ENCODE results near the gene ZFYVE1. TPM values are rescaled to one million over a fixed set of nuclear protein-coding genes. Genes with fewer than 3 reads are reported as not detected.

ZFYVE1 gene
- total and polyA plus RNA-seq, 12 donors = 4.9 to 19.5 (median 13.8) TPM

DNA sequence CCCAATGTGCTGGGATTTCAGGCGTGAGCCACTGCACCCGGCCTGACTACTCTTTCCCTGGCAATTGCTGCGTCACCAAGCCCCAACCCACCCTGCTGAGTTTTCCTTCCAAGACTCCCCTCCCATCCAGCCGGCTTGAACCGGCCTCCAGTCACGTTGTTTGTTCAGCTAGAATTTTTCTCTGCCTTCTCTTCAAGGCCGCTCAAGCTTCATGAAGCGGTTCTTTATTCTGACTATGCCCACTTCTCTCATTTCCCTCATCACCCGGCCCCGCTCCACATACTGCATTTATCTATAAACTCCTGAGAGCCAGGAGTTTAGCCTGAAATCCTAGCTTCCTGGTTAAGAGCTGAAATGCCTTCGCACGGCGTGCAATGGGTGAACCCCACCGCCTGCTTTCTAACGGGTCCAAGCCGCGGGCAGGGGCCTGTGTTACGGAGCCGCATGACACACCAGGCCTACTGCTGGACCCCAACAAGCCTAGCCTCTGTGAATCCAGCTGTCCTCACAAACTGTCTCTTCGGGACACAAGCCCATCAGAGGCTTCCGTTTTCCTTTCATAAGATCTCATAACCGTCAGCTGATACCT lies 101.6 kb downstream of the ZFYVE1 start:
- intact Hi-C loops (cut with DNase I) = no loop called here
- peak overlapping the region in 2 of 10 donors; percentile 48 to 69 for H3K27ac ChIP-seq

DNA sequence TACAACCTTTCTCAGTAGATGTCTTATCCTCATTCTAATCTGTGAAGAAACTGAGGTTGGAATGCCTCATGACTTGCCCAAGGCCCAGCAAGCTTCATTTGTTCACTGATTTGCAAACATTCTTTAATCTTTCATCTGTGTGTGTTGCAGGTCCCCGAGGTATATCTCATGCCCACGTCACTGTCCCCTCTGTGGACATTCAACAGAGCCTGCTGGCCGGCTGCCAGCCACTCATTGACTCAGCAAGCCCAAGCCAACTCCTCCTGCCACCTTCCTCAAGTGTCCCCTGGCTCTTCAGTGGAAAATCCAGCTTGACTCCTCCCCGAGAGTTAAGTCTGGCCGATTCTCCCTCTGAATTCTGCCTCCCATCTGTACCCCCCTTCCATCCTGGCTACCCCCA lies 102.6 kb downstream of the ZFYVE1 start:
- WGBS, 2 donors = 32 to 38% methylated on average over 5 of the region's 5 CpGs
- Histone ChIP-seq H3K4me3 (no peak overlapping the region), H3K4me1 (peaks cover 0 to 23% (median 12%) of the 10 kb centered on the region in 9 donors), H3K36me3 (no peaks in the 10 kb centered on the region), H3K27me3 (peaks cover 0 to 10% (median 0%) of the 10 kb centered on the region in 7 donors), H3K27ac (no peak overlapping the region), H3K9me3 (no peaks in the 10 kb centered on the region)
- ATAC-seq (peak in 2 of 8 donors; percentile 43 to 54), DNase-seq (peak; percentile 41 to 70)
- TF ChIP-seq, protein P1, sequence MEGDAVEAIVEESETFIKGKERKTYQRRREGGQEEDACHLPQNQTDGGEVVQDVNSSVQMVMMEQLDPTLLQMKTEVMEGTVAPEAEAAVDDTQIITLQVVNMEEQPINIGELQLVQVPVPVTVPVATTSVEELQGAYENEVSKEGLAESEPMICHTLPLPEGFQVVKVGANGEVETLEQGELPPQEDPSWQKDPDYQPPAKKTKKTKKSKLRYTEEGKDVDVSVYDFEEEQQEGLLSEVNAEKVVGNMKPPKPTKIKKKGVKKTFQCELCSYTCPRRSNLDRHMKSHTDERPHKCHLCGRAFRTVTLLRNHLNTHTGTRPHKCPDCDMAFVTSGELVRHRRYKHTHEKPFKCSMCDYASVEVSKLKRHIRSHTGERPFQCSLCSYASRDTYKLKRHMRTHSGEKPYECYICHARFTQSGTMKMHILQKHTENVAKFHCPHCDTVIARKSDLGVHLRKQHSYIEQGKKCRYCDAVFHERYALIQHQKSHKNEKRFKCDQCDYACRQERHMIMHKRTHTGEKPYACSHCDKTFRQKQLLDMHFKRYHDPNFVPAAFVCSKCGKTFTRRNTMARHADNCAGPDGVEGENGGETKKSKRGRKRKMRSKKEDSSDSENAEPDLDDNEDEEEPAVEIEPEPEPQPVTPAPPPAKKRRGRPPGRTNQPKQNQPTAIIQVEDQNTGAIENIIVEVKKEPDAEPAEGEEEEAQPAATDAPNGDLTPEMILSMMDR (IDR thresholded peaks at IDR 0.05) = no peak
- intact Hi-C loops (cut with DNase I) = no loop called here

More for the DNA sequence above, 101.6 kb downstream of the ZFYVE1 start:
- no peaks in the 10 kb centered on the region for H3K9me3 ChIP-seq
- H3K4me1 ChIP-seq = peaks cover 0 to 23% (median 12%) of the 10 kb centered on the region in 9 donors
- TF ChIP-seq, protein P1 (IDR thresholded peaks at IDR 0.05) = no peak
- H3K36me3 ChIP-seq = no peaks in the 10 kb centered on the region
- whole genome bisulfite sequencing, 2 donors = 88 to 91% methylated on average over 21 to 22 of the region's 22 CpGs
- peak overlapping the region in 5 of 10 donors; percentile 74 to 84 (median 80) for H3K4me3 ChIP-seq
- no peak for ATAC-seq
- H3K27me3 ChIP-seq = peaks cover 0 to 6% (median 0%) of the 10 kb centered on the region in 7 donors
- DNase-seq = no peak

DNA sequence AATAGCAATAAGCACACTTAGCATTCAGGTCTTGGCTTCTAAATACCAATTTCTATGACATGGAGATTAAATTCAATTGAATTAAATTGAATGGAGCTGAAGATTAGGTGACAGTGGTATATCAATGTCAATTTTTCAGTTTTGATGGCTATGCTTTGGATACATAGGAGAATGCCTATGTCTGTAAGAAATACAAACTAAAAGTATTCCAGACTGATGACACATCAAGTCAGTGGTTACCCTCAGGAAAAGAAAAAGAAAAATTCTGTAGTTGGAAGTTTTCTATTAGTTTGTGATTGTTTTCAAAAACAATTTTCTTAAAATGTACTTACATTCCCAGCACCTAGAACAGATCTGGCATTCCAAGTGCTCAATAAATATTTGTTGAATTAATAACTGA lies 105.5 kb downstream of the ZFYVE1 start:
- Histone ChIP-seq H3K4me1 (peaks cover 0 to 10% (median 0%) of the 10 kb centered on the region in 9 donors), H3K9me3 (no peaks in the 10 kb centered on the region), H3K4me3 (no peak overlapping the region), H3K27me3 (peaks cover 0 to 23% (median 0%) of the 10 kb centered on the region in 7 donors), H3K36me3 (no peaks in the 10 kb centered on the region), H3K27ac (no peak overlapping the region)
- TF ChIP-seq, protein P1 (IDR thresholded peaks at IDR 0.05) = no peak
- DNase-seq (no peak), ATAC-seq (no peak)
- intact Hi-C loops (cut with DNase I) = no loop called here

DNA sequence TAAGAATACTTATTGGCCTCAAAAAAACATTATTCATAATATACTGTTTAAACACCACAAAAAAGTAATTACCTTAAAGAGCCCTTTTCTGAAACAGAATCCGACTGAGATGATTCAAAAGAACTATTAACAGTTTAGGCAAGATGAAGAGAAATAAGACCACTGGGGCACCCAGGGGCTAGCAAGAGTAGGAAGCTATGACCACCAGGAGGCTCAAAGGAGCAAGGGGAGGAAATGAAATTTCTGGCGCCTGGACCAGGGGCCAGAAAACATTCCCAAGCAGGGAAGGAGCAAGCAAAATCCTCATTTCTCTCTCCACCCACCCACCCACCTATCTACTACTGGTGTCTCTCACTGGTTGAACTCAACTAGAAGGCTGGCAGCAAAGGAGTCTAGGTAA lies 106.9 kb downstream of the ZFYVE1 start:
- Histone ChIP-seq H3K4me3 (no peak overlapping the region), H3K4me1 (peaks cover 0 to 6% (median 0%) of the 10 kb centered on the region in 9 donors), H3K9me3 (no peaks in the 10 kb centered on the region), H3K36me3 (no peaks in the 10 kb centered on the region), H3K27me3 (peaks cover 0 to 23% (median 0%) of the 10 kb centered on the region in 7 donors), H3K27ac (no peak overlapping the region)
- intact Hi-C loops (cut with DNase I) = no loop called here
- TF ChIP-seq, protein P1 (IDR thresholded peaks at IDR 0.05) = no peak
- DNase-seq = no peak
- 84 to 86% methylated on average over 2 of the region's 2 CpGs for WGBS, 2 donors
- ATAC-seq = no peak

Other genes with a start within 250 kb of the ZFYVE1 start
- 10 to 100 TPM; 23.2 to 52.3 (median 43.5) TPM for gene DPF3, start 133.0 kb downstream of the ZFYVE1 start, total RNA-seq
- gene DPF3, start 133.0 kb downstream of the ZFYVE1 start, polyA plus RNA-seq = 10 to 100 TPM in 1 of 2 donors, 1 to 10 TPM in 1; 3.8 to 18.1 TPM
- gene DCAF4, start 100.6 kb downstream of the ZFYVE1 start, total RNA-seq = 1 to 10 TPM; 3.8 to 8.9 (median 6.4) TPM
- gene DCAF4, start 100.6 kb downstream of the ZFYVE1 start, polyA plus RNA-seq = 1 to 10 TPM; 2.2 to 6.5 TPM
- 10 to 100 TPM; 35.1 to 43.3 (median 39.9) TPM for gene RBM25, start 31.4 kb upstream of the ZFYVE1 start, total RNA-seq
- 10 to 100 TPM; 13.5 to 51.4 TPM for gene RBM25, start 31.4 kb upstream of the ZFYVE1 start, polyA plus RNA-seq
- gene PSEN1, start 109.4 kb upstream of the ZFYVE1 start, total RNA-seq = 10 to 100 TPM; 19.9 to 33.7 (median 24.9) TPM
- 10 to 100 TPM; 13.2 to 15.5 TPM for gene PSEN1, start 109.4 kb upstream of the ZFYVE1 start, polyA plus RNA-seq
- 1 to 10 TPM in 7 of 10 donors, under 1 TPM in 3; 0.67 to 3.8 (median 1.8) TPM for gene PAPLN, start 210.4 kb upstream of the ZFYVE1 start, total RNA-seq
- gene PAPLN, start 210.4 kb upstream of the ZFYVE1 start, polyA plus RNA-seq = 1 to 10 TPM in 1 of 2 donors, under 1 TPM in 1; 0.64 to 4.1 TPM